ENCODE measurements around the gene IRF4. TPM values are rescaled to one million over a fixed set of nuclear protein-coding genes. Genes with fewer than 3 reads are reported as not detected.

Gene IRF4
- total RNA-seq, 1 donor from 2014 or later: 182 TPM

DNA sequence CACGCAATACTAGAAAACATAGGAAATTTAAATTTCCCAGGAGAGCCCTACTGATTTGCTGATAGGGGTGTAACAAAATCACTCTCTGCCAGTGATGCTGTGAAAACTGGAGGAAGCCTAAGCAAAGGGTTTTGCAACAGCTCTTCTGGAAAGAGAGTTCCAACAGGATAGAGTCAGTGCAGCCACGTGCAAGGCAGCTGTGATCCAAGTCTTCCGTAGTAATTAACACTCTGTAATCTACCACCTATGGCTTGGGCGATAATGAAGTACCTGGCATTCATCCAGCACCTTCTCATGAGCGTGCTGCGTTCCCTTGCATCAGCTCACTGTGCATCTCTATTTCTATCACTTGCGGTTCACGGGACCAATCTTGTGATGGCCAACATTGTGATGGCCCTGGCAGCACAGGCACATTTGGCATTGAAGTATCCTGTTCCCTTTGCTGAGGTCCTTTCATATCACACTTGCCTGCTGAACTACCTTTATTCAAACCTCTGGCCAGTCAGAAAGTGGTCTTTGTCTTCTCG, 48.2 kb downstream of the IRF4 start:
- intact Hi-C loops (cut with micrococcal nuclease): no loop called here

DNA sequence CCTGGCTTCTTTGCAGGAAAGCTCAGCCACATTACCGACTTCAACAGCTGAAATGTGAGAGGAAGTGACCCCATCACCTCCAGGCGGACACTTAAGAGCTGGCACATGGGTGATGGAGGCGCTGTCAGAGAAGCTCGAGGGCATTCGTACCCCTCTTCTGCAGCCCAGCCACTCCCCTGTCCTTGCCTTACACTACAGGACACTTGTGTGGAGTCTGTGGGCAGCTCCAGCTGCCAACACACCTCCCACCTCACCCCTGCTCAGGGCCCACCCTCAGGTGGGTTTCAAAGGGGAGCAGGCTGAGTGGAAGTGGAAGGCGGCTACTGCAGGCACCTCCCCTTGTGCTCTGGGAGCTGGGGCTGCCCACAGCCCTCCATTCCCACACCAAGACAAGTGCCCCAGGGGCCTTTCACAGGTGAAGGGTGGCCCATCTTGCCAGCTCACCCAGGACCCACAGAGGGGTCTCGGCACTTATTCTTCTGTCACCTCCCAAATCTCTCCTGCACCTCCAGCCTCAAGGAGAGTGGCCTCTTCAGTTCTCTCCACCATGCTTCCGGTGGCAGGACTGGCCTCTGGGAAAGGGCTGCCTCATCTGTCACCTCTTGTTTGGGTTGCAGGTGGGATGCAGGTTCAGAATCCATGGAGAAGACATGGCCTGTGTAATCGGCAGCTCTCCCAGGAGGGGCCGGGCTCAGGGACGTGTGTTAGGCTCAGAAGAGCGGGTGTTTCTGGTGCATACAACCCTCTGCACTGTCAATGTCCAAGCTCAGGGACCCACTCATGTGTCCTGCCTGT, 49.8 kb downstream of the IRF4 start:
- intact Hi-C loops (cut with micrococcal nuclease): no loop called here

DNA sequence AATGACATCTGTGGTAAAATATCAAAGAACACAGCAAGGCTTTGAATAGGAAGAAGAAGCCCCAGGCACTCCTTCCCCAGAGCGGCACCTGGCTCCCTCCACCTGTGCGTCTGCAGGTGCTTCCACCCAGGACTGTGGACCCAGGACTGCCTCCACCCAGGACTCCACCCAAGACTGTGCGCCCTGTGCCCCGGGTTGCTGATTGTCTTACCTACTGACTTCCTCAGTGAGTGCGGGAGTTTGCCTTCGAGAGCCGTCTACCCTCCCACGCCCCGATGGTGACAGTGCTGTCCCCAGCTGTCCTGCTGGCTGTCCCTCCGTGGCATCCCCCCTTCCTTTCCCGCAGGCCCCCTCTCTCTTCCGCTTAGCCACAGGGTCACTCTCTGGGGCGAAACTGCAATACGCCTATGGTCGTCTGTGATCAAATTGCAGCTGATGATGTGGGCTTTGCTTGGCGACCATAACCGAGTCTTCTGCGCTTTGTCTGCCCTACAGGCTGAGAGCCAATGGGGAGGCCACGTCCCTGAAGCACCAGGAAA, 52.1 kb downstream of the IRF4 start:
- intact Hi-C loops (cut with micrococcal nuclease): no loop called here

DNA sequence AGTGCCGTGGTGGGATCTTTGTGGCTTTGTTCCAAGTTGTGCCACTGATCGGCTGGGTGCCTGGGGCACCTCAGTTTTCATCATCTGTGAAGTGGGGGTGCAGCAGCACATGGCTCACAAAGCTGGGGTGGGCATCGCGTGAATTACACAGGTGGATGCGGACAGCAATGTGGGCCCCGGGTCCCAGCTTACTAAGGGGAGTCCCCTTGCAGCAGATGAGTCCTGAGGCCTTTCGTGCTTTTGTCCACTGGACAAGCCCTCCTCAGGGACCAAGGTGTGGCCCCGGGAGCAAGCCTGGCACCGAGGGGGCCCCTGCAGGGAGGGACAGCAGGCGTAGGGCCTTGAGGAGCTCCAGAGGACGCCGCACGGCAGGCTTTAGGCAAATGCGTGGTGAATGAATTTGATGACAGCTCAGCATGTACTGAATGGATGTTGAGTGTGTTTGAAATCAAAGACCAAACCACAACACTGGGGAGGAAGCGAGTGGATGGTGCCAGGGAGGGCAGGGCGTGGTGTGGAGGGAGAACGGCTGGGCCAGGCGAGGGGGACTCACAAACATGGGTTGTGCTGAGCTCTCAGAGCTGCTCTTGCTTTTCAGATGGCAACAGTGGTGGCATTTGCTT, 53.2 kb downstream of the IRF4 start:
- intact Hi-C loops (cut with micrococcal nuclease): loop anchor here (1.0 to 5.0 kb wide), 2 partner anchors 12 to 152 kb away; partner anchors contain the start of gene DUSP22

DNA sequence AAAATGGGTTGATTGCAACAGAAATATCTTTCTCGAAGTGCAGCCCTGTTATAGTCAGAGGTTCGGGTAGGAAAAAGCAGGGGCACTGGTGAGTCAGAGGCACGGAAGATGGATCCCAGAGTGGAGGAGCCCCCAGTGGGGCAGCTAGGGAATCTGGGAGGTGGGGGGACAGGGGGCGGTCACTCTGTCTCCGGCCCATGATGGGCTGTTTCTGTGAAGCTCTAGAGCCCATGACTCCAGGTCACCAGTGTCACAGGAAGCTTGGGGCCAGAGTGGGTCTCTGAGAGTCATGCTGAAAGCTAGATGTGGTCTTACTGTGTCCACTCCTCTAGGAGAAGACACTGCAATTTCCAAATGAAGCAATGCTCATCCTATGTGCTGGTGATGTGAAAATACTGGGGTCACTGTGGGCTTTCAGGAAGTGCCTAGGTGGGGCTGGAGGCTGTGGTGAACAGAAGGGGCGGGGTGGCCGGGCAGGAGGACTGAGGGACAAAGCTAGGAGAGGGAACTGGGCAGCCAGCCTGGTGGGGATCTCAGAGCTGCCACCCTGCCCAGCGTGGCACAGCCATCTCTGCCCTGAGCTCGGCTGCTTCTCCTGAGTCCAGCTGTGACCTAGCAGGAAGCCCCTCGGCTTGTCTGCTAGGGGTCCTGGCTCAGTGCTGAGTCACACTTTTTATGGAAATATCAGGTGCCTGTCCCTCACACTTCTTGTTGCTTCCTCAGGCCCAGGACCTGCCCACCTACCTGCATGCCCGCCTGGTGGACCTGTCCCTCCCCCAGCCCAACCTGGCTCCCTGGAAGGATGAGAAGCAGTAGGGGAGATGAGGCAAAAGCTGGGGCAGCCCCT, 54.2 kb downstream of the IRF4 start:
- intact Hi-C loops (cut with micrococcal nuclease): loop anchor here (1.0 to 5.0 kb wide), 6 partner anchors 13 to 153 kb away; partner anchors contain the start of gene DUSP22

DNA sequence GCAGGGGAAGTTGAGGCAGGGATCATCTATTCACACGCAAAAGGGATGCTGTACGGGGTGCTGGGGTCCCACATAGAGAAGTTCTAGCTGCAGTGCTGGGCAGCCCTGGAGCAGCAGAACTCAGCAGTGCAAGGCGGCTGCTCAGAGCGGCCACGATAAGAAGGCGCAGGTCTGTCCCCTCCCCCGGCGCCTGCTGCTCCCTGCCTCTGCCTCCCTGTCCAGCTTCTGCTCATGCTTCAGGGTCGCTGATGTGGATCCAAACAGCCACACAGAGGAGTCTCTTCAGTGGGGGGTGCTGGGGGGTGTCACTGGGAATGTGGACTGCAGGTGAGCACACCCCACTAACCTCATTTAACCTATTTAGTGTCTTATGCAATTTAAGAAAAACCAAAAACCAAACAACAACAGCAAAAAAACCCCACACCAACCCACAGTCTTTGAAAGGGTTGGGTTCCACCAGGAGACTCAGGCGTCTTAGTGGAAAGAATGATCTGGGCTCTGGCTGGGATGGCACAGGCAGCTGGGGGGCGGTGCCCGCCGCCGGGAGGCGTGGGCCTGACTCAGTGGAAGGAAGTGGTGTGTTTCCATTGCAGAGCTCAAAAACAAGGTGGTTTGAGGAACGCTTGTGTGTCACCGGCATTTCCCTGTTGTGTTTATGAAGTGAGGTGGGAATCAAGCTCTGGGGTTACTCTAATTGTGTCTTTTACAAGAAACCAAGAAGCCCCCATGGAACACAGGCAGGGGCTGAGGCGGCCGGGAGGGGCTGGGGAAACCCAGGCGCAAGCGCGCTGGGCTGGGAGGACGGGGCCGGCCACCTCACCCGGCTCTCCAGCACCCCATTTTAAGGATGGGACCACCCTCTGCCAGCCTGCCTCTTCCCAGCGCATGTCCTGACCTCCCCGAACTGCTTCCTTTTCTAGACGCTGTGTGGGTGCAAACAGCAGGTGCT, 55.1 kb downstream of the IRF4 start:
- intact Hi-C loops (cut with micrococcal nuclease): loop anchor here (1.0 to 5.0 kb wide), 6 partner anchors 33 to 154 kb away; partner anchors contain the start of gene DUSP22

DNA sequence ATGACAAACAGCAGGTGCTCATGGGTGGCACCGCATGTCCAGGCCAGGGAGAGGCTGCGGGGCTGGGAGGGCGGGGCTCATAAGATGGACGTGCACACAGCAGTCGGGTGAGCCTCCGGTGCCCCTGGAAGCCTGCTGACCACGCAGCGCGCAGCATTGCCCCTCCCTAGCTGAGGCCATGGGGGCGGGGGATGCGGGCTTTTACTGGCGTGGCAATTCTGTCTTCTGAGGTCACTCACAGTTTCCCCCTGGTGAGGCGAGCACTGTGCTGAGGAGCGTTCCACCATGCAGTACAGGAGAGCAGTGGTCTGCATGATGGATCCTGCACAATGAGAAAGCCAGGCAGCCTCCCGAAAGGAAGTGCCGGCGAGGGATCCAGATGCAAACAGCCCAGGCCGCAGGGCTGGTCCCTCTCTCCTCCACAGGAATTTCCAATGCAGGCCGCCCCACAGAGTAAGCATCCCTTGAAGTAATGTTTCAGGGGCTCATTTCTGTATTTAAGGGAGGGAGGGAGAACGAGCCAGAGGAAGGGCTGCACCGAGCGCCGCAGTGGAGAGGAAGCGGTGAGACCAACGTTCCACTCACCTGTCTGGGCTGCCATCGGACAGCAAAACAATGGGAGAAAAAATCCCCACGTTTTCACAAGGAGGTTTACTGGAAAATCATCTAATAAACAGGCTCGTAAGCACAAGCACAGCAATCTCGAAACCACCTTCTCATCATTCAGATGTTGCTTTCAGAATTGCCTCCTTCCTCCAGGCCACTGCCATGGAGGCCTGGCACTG, 56.0 kb downstream of the IRF4 start:
- intact Hi-C loops (cut with micrococcal nuclease): loop anchor here (1.0 to 5.0 kb wide), 3 partner anchors 44 to 155 kb away; partner anchors contain the start of gene DUSP22

DNA sequence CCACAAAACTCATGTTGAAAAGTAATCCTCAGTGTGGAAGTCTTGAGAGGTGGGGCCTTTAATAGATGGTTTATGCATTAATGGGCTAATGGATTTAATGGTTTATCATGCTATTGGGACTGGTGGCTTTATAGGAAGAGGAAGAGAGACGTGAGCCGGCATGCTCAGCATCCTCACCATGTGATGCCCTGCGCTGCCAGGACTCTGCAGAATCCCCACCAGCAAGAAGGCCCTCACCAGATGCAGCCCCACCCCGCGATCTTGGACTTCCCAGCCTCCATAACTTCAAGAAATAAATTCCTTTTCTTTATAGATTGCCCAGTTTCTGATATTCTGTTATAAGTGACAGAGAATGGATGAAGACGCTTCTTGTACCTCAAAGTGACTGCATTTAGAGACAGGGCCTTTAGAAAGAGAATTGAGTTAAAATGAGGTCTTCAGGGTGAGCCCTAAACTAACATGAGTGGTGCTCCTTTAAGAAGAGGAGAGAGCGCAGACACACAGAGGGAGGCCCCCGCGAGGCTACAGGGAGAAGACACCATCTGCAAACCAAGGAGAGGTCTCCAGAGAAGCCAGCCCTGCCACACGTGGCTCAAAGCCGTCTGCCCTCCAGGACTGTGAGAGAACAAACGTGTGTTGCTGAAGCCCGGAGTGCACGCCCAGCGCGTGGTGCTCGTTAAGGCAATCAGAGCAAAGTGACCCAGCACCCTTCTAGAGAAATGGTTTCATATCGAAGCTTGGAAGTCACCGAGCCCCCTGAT, 56.9 kb downstream of the IRF4 start:
- intact Hi-C loops (cut with micrococcal nuclease): loop anchor here (5.0 kb wide), 1 partner anchor 156 kb away; the partner anchor contains the start of gene DUSP22

DNA sequence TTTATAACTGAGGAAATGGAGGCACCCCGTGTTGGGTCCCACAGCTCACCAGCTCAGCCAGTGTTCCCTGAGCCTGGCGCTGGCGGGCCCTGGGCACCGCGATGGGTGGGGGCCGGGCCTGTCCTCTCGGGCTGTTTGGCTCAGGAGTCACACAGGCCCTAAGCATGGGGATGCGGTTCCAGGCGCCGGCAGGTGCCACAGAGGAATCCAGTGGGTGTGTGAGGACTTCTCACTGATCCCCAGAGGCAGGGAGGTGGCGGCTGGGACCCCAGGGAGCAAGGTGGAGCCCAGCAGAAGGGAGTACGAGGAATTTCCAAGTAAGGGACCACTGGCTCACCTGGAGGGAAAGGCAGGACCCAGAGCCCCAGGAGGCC, 57.5 kb downstream of the IRF4 start:
- intact Hi-C loops (cut with micrococcal nuclease): loop anchor here (5.0 kb wide), 1 partner anchor 157 kb away; the partner anchor contains the start of gene DUSP22

DNA sequence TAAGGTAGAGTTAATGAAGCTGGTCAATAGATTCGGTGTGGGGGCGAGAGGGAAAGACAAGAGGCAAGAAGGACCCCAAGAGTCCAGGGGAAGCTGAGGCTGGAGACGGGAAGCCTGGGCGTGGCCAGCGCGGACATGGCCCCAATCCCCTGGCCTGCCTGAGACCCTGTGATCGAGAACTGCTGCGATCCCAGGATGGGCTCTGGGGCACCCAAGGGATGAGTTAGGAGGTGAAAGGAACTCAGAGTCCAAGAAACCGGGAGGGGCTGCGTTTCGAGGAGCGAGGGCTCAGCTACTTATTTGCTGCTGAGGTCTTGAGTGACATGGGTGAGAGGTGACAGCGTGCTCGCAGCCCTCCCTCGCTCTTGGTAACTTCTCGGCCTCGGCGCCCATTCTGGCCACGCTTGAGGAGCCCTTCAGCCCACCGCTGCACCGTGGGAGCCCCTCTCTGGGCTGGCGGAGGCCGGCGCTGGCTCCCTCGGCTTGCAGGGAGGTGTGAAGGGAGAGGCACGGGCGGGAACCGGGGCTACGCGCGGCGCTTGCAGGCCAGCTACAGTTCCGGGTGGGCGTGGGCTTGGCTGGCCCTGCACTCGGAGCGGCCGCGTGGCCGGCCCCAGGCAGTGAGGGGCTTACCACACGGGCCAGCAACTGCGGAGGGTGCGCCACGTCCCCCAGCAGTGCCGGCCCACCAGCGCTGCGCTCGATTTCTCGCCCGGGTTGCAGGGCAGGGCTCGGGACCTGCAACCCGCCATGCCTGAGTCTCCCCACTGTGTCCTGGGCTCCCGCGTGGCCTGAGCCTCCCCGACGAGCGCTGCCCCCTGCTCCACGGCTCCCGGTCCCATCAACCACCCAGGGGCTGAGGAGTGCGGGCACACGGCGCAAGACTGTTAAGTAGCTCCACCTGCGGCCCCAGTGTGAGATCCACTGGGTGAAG, 58.2 kb downstream of the IRF4 start:
- intact Hi-C loops (cut with micrococcal nuclease): loop anchor here (5.0 kb wide), 1 partner anchor 157 kb away; the partner anchor contains the start of gene DUSP22

DNA sequence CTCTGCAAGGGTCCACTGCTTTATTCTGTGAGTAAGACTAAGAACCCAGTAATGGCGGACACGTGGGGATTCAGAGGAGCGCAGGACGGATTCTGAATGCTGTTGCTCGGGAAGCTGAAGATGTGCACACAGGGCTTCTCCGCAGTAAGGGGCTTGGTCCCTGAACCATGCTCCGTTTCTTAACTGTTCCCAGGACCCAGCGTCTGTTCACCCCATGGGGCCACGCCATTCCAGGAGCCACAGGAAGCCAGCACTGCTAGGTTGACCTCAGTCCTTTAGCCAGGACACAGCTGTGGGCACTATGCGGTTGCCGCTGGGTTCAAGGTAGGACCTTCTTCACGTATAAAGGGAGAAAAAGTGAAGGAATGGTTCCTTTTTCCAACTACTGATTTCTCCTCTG, 59.8 kb downstream of the IRF4 start:
- intact Hi-C loops (cut with micrococcal nuclease): no loop called here

DNA sequence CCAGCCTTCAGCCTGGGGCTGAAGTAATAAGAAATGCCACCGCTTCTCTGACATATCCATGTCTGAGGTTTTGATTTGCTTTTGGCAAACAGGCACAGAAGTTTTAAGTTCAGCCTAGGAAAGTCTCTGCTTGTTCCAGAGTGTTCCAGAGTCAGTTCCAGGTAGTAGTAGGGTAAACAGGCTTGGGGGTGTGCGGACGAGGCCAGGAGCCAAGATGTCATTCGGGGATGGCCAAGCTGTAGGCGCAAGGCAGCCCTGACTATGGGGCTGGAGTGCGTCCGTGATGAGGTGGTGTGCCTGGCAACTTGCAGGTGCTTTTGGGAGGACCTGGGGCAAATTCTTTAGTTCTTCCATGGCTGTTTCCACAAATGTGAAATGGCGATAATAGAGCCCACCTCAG, 60.3 kb downstream of the IRF4 start:
- intact Hi-C loops (cut with micrococcal nuclease): no loop called here

DNA sequence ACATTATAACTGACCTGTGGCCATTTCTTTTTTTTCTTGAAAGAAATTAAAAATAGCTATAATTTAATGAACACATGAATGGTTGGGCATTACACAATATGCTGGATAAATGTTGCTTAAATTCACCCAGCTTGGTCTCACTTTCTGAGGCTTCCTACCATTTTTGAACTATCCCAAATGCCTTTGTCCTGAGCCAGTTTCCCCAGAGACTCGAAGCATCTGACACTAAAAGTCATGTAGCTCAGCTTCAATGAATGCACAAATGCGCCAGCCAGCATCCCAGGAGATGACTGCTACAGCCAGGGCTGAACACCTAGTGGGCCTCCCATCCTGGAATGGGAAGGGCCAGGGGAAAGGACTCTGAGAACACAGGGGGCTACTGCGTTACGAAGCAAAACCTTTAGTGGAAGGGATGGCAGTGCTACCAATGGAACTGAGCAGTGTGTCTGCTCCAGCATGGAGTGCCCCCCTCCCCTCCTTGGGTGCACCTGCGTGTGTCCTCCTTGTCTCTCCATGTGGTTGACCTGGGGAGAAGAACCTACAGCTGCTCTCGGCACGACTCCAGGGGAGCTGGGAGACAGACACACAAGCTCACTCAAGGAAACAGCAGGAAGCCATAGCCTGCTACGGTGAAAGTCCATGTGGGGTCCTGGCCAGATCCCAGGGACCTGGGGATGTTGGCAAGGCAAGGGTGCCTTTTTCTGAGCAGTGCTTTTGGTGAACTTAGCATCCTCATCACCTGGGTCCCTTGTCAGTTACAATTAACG, 60.9 kb downstream of the IRF4 start:
- intact Hi-C loops (cut with micrococcal nuclease): no loop called here

DNA sequence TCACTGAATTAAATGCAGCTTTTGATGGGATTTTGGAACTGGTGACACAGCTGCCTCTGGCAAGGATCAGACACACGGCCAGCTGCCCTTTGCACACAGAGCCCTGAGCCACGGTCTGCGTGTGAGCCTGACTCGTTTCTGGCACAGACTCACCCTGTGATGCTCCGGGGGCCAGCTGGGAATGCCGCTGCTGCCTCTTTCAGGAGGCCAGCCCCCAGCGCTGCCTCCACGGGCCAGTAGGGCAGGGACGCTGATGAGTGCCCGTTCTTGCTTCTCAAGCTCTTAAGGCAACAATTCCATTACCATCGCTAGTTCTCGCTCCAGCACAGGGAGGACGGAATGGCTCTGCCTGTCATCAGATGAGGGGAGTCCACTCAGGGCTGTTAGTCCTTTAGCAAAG, 61.6 kb downstream of the IRF4 start:
- intact Hi-C loops (cut with micrococcal nuclease): no loop called here

DNA sequence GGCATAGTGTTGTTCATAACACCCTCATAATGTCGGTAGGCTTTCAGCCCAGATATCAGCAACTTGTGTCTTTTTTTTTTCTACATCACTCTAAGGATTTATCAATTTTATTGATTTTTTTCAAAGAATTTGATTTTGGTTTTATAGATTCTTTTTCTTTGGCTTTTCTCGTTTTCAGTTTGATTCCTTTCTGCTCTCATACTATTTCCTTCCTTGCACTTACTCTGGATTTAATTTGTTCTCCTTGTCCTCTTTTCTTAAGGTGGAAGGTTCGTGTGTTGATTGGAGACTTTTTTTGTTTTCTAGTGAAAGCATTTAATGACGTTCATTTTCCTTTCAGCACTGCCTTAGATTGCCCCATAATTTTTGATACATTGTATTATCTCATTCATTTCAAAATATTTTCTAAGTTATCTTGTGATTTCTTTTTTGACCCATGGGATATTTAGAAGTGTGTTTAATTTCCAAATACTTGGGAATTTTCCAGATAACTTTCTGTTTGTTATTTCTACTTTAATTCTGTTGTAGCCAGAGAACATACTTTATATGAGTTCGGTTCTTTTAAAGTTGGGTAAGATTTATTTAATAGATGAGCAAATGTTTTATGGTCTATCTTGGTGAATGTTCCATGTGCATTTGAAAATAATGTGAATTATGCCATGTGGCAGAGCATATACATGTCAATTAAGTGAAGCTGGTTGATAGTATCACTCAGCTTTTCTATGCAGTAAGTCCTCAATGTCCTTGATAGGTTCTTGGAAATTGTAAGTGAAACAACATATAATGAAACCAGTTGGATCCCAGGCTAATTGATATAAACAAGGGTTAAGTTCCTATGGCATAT, 62.8 kb downstream of the IRF4 start:
- intact Hi-C loops (cut with micrococcal nuclease): no loop called here
